ENCODE measurements around the gene FBXL4.
A peak's percentile ranks its signal among the peaks of the same experiment; 100 is the strongest.

Gene FBXL4

DNA sequence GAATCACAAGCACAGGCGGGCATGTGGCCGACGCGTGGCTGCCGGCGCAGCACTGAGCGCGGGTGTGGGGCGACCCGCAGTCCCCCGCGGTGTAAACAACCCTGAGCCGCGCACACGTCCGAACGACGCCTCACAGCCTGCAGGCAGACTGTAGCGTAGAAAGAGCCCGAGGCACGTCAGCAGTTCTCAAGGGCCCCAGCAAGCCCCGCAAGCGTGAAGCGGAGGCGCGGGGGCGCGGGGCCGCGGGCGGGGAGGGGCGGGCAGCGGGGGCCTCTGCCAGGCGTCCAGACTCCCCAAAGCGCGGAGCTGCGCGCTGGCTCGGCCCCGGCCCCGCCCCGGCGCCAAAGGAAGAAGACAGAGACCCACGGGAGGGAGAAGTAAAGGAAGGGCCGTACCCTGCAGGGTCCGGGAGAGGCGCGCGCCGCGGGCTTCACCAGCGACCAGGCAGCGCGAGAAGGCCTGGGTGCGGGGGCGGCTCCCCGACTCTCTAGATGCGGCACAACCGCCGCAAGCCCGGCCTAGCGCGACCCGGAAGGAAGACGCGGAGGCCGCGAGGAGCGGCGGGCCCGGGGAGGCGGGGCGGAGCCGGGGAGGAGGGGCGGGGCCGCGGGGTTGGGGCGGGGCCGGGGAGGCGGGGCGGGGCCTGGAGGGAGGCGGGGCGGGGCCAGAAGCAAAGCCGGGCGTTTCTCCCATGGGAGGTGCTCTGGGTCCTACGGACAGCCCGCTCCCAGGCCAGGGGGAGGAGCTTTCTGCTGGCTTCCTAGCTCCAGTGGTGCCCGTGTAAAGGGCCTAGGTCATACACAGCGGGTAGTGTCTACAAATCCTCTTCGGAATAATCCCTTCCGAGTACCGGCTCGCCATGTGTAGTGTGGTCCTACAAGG lies at the start of gene FBXL4:
FBXL4 (minus strand) TSS at position 536 of the 882 bp plus-strand sequence. CDS start 20,958 bp downstream, outside the sequence.
- peak; percentile 79; the same call in 1 of the 2 replicates for TF ChIP-seq ZBTB7A (IDR thresholded peaks at IDR 0.05; ENCODE audit: low read depth)
- no peak for TF ChIP-seq TEAD4 (IDR thresholded peaks at IDR 0.05)
- TF ChIP-seq TAF1 (IDR thresholded peaks at IDR 0.05; ENCODE audit: low read depth) = peak; percentile 69; the same call in 1 of the 2 replicates
- TF ChIP-seq, protein P1, sequence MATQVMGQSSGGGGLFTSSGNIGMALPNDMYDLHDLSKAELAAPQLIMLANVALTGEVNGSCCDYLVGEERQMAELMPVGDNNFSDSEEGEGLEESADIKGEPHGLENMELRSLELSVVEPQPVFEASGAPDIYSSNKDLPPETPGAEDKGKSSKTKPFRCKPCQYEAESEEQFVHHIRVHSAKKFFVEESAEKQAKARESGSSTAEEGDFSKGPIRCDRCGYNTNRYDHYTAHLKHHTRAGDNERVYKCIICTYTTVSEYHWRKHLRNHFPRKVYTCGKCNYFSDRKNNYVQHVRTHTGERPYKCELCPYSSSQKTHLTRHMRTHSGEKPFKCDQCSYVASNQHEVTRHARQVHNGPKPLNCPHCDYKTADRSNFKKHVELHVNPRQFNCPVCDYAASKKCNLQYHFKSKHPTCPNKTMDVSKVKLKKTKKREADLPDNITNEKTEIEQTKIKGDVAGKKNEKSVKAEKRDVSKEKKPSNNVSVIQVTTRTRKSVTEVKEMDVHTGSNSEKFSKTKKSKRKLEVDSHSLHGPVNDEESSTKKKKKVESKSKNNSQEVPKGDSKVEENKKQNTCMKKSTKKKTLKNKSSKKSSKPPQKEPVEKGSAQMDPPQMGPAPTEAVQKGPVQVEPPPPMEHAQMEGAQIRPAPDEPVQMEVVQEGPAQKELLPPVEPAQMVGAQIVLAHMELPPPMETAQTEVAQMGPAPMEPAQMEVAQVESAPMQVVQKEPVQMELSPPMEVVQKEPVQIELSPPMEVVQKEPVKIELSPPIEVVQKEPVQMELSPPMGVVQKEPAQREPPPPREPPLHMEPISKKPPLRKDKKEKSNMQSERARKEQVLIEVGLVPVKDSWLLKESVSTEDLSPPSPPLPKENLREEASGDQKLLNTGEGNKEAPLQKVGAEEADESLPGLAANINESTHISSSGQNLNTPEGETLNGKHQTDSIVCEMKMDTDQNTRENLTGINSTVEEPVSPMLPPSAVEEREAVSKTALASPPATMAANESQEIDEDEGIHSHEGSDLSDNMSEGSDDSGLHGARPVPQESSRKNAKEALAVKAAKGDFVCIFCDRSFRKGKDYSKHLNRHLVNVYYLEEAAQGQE (IDR thresholded peaks at IDR 0.05; ENCODE audit: low read depth) = no peak
- TF ChIP-seq TCF12 (IDR thresholded peaks at IDR 0.05; ENCODE audit: low read depth) = peak; percentile 45; the same call in 1 of the 2 replicates
- TF ChIP-seq, protein P2, sequence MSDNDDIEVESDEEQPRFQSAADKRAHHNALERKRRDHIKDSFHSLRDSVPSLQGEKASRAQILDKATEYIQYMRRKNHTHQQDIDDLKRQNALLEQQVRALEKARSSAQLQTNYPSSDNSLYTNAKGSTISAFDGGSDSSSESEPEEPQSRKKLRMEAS (IDR thresholded peaks at IDR 0.05) = peak; percentile 85
- peak; percentile 82 for TF ChIP-seq EGR1 (IDR thresholded peaks at IDR 0.05)

DNA sequence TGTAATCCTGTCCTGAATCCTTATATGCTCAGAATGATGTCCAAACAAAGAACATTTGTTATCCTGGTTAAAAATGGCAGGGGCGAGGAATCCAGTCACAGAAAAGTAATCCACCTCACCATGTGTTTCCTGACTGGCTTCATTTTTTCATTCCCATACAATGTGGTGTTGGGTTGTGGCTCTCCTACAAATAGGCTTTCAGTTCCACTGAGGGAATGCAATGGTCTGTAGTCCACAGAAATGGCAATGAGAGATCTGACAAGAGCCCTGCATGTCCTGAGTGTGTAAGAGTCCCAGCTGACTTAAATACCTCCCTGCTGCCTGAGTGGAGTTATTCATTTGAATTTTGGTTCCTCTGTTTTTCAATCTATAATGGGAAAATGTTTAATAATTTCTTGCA lies 47.4 kb upstream of the FBXL4 start:
- no peak for TF ChIP-seq RAD21 (IDR thresholded peaks at IDR 0.05; ENCODE audit: low read depth)
- no peak for TF ChIP-seq CREB1 (IDR thresholded peaks at IDR 0.05; ENCODE audit: low read depth)
- TF ChIP-seq TAF1 (IDR thresholded peaks at IDR 0.05; ENCODE audit: low read depth) = no peak

DNA sequence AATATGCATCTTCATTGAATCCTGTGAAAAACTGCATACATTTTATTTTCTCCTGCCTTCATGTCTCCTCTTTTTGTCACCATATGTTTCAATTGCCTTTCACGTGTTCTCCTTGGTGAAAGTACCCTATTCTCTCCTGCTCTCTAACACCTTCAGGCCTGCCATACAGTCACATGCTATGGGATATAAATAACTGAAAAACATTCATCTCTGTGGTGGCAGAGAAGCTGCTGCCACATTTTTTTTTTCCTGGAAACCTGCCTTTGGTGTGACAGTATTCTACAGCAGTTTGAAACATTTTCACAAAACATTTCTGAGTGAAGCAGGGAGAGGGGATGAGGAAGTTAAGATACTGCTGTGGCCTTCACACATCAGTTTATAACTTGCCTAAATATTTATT lies 44.8 kb upstream of the FBXL4 start:
- TF ChIP-seq NFIC (IDR thresholded peaks at IDR 0.05) (no peak), TEAD4 (IDR thresholded peaks at IDR 0.05) (no peak), RAD21 (IDR thresholded peaks at IDR 0.05; ENCODE audit: low read depth) (no peak), EGR1 (IDR thresholded peaks at IDR 0.05) (no peak), TCF12 (IDR thresholded peaks at IDR 0.05; ENCODE audit: low read depth) (no peak), ZBTB7A (IDR thresholded peaks at IDR 0.05; ENCODE audit: low read depth) (no peak), FOXM1 (IDR thresholded peaks at IDR 0.05; ENCODE audit: borderline replicate concordance, low read depth) (no peak), EP300 (IDR thresholded peaks at IDR 0.05; ENCODE audit: borderline replicate concordance) (no peak)
- TF ChIP-seq, protein P2 (IDR thresholded peaks at IDR 0.05) = no peak
- TF ChIP-seq, protein P3, sequence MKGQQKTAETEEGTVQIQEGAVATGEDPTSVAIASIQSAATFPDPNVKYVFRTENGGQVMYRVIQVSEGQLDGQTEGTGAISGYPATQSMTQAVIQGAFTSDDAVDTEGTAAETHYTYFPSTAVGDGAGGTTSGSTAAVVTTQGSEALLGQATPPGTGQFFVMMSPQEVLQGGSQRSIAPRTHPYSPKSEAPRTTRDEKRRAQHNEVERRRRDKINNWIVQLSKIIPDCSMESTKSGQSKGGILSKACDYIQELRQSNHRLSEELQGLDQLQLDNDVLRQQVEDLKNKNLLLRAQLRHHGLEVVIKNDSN (IDR thresholded peaks at IDR 0.05) = no peak

DNA sequence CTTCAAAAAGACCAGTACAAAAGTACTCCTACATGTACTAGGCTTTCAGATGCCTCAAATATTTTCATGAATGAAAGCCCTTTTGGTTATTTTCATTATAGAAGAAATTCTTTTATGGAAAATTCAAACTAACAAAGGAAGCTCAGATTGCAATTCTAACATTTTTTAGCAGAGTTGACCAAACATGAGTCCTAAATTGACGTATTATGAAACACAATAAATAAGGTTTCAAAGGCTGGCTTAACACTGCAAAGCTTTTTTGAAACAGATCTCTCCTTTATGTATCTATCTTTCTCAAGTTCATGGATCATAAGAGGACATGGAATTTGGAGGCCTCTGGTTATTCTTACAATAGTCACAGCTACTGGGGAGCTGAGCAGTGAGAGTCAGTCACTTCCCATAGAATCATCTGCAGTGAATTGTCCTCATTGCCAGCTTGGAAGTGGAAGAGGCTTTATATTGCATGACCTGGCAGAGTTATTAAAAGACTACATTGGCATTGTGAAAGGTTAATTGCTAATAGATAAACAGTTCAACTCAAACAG lies 38.4 kb upstream of the FBXL4 start:
- TF ChIP-seq ZBTB7A (IDR thresholded peaks at IDR 0.05; ENCODE audit: low read depth) (no peak), YY1 (IDR thresholded peaks at IDR 0.05; ENCODE audit: low read depth) (no peak), EP300 (IDR thresholded peaks at IDR 0.05; ENCODE audit: borderline replicate concordance) (no peak), FOXM1 (IDR thresholded peaks at IDR 0.05; ENCODE audit: borderline replicate concordance, low read depth) (no peak), NFIC (IDR thresholded peaks at IDR 0.05) (no peak), CEBPB (IDR thresholded peaks at IDR 0.05) (no peak), RAD21 (IDR thresholded peaks at IDR 0.05; ENCODE audit: low read depth) (no peak), CREB1 (IDR thresholded peaks at IDR 0.05; ENCODE audit: low read depth) (no peak), TCF12 (IDR thresholded peaks at IDR 0.05; ENCODE audit: low read depth) (no peak), TEAD4 (IDR thresholded peaks at IDR 0.05) (no peak)
- TF ChIP-seq, protein P2 (IDR thresholded peaks at IDR 0.05) = no peak
- TF ChIP-seq, protein P1 (IDR thresholded peaks at IDR 0.05; ENCODE audit: low read depth) = no peak
- TF ChIP-seq, protein P3 (IDR thresholded peaks at IDR 0.05) = no peak

DNA sequence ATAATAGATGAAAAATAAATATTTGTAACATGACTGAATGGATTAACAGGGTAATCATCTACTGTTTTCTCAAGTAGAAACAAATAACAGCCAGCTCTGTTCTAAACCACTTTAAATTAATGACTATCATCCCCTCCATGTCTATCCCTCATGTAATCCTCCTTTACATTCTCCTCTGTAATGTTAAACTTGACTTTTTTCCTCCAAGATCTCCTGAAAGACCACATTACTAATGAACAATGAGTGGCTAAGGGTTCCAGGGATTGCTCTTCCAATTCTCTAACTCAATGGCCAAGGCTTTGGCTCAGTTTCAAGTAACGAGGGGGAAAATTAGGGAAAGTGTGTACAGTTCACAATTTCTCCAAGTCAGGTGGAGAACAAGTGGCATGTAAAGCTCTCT lies 37.6 kb upstream of the FBXL4 start:
- TF ChIP-seq CREB1 (IDR thresholded peaks at IDR 0.05; ENCODE audit: low read depth) (no peak), NFIC (IDR thresholded peaks at IDR 0.05) (no peak), RAD21 (IDR thresholded peaks at IDR 0.05; ENCODE audit: low read depth) (no peak), ZBTB7A (IDR thresholded peaks at IDR 0.05; ENCODE audit: low read depth) (no peak), EGR1 (IDR thresholded peaks at IDR 0.05) (no peak), TEAD4 (IDR thresholded peaks at IDR 0.05) (no peak), YY1 (IDR thresholded peaks at IDR 0.05; ENCODE audit: low read depth) (no peak), TCF12 (IDR thresholded peaks at IDR 0.05; ENCODE audit: low read depth) (no peak), CEBPB (IDR thresholded peaks at IDR 0.05) (no peak), TAF1 (IDR thresholded peaks at IDR 0.05; ENCODE audit: low read depth) (no peak), FOXM1 (IDR thresholded peaks at IDR 0.05; ENCODE audit: borderline replicate concordance, low read depth) (no peak), EP300 (IDR thresholded peaks at IDR 0.05; ENCODE audit: borderline replicate concordance) (no peak)
- TF ChIP-seq, protein P3 (IDR thresholded peaks at IDR 0.05) = no peak
- TF ChIP-seq, protein P2 (IDR thresholded peaks at IDR 0.05) = no peak
- TF ChIP-seq, protein P1 (IDR thresholded peaks at IDR 0.05; ENCODE audit: low read depth) = no peak

All from Ishikawa (cell line).